HL-60/S4 treated with retinoic acid at 250 ng/mL for 4 days and 3 days (cell line): ENCODE measurements around the gene IL31RA.

Experiments used
- in situ Hi-C: fragments of 300-500 bp; cut with MboI; formaldehyde crosslinking; loops from 2 replicates; pipeline ENCODE4 v1.7.0; 2022; ENCODE audit warnings: low sequenced_read_pairs

IL31RA gene

GRCh38 chr5:55858104-55858503 lies 6.9 kb downstream of the IL31RA start:
- in situ Hi-C loops = no loop called here

DNA sequence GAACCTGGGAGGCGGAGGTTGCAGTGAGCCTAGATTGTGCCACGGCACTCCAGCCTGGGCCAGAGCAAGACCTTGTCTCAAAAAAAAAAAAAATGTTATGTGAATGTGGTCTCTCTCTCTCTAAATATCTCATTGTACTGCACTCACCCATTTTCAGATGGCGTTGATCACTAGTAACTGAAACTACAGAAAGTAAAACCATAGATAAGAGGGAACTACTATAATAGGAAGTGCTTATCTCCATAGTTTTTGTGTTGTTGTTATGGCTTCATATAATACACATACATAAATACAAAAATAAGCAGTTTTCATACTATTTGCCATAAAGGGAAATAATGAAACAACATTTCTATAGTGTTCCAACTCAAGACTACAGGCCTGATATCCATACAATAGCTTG lies 9.1 kb downstream of the IL31RA start:
- in situ Hi-C loops = no loop called here

DNA sequence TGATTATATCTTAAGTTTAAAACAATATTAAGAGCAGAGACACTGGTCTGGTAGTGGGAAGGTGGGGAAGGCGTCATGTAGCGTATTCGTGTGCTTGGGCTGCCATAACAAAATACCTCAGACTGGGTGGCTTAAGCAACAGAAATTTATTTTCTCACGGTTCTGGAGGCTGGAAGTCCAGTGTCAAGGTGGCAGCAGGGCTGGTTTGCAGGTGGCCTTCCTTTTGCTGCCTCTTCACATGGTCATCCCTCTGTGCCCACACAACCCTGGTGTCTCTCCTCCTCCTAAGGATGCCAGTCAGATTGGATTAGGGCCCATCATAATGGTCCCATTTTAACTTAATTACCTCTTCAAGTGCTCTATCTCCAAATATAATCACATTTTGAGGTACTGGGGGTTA lies 9.6 kb downstream of the IL31RA start:
- in situ Hi-C loops = no loop called here

DNA sequence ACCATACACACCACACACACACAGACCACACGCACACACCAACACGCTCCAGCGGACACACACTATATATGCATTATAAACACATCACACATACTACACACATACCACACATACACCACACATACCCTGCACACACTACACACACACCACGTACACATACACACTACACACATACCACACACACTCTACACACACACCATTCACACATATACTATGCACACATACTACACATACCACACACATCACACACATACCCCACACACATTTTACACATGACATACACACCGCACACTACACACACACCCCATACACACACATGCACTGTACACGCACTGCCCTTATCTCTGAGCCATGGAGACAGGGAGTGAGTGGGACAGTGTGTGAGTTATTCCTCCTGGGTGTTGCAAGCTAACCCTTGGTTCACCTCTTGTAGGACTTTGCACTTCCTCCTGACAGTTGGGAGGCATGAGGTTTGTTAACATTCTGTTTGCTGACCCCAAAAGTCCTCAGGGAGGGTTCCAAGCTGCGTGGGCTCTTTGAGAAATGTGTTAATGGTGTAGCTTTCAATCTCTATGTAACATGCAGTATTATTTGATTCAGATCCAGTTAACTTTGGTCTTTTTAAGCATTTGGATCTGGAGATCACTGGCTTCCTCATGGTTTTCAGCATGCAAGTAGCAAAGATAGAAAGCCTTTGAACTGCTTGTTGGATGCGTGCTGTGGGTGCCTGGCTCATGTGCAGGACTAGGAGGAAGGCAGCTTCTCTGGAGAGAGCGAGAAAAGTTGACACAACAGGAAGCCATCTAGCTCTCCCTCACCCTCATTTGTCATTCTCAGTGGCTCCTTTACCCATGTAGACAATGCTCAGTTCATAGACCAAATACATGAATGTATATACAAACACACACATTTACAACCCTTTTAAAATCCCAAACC lies 13.7 kb downstream of the IL31RA start:
- in situ Hi-C loops = no loop called here

GRCh38 chr5:55865831-55866230 lies 14.7 kb downstream of the IL31RA start:
- in situ Hi-C loops = no loop called here

- in situ Hi-C loops = no loop called here
Observed at GRCh38 chr5:55866485-55866884, 15.3 kb downstream of the IL31RA start.

- in situ Hi-C loops = no loop called here
Observed at GRCh38 chr5:55866934-55867333, 15.8 kb downstream of the IL31RA start.

GRCh38 chr5:55868846-55869245 lies 17.7 kb downstream of the IL31RA start:
- in situ Hi-C loops = no loop called here

DNA sequence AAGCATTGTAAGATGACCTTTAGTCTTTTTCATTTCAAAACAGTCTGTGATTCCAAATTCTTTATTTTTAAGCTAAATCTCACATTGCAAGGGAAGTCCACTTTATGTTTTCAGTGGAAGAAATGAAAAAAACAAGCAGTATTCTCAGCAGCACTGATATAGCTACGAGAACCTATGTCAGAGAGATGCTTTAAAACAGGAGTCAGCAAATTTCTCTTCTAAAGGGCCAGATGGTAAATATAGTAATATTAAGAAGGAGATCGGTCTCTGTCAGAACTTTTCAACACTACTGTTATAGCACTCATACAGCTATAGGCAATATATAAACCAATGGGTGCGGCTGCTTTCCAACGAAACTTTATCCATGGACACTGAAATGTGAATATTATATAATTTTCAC lies 18.7 kb downstream of the IL31RA start:
- in situ Hi-C loops = no loop called here

GRCh38 chr5:55873234-55873633 lies 22.1 kb downstream of the IL31RA start:
- in situ Hi-C loops = no loop called here

GRCh38 chr5:55877655-55878054 lies 26.5 kb downstream of the IL31RA start:
- in situ Hi-C loops = no loop called here

DNA sequence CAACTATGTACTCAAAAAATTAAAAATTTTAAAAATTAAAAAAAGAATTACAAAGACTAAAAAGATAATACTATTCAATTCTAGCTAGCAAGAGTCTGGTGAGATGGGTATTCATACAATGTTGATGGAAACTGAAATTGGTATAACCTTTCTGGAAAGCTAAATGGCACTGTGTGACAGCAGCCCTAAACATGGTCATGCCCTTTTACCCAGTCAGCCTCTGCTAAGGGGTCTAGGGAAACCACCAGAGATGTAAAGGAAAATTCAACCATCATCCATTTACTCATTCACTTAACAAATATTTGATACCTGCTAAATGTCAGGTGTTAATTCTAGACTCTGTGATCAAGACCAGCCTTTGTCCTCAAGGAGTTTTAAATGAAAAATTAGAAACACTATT lies 29.3 kb downstream of the IL31RA start:
- in situ Hi-C loops = no loop called here

GRCh38 chr5:55885359-55885758 lies 34.2 kb downstream of the IL31RA start:
- in situ Hi-C loops = no loop called here

- in situ Hi-C loops = no loop called here
Observed at GRCh38 chr5:55888205-55888604, 37.0 kb downstream of the IL31RA start.

- in situ Hi-C loops = no loop called here
Observed at GRCh38 chr5:55892479-55892878, 41.3 kb downstream of the IL31RA start.

- in situ Hi-C loops = no loop called here
Observed at GRCh38 chr5:55894135-55894534, 43.0 kb downstream of the IL31RA start.

DNA sequence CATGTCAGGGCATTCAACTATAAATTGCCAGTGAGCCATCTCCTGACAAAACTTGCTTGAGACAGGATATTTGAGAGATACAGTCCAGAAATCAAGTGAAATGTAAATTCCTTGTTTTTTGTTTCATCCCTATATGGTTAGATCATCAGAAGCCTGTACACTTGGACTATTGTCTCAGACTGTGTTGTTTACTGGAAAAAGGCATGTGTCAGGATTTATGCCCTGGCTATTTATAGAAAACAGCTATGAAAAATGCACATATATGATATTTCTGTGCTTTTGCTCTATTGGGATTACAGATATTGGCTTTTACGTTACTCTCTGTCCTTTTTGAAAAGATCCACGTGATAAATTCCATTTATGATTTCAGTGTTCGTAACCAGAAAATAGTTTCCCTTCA lies 44.2 kb downstream of the IL31RA start:
- in situ Hi-C loops = no loop called here

- in situ Hi-C loops = no loop called here
Observed at GRCh38 chr5:55896238-55896637, 45.1 kb downstream of the IL31RA start.

DNA sequence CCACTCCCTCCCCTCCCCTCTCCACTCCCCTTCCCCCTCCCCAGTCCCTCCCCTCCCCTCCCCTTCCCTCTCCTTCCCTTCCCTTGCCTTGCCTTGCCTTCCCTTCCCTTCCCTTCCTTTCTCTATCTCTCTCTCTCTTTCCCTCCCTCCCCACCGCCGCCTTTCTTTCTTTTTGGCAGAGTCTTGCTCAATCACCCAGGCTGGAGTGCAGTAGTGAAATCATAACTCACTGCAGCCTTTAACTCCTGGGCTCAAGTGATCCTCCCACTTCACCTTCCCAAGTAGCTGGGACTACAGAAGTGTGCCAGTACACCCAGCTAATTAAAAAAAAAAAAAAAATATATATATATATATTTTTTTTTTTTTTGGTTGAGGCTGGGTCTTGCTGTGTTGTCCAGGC lies 45.5 kb downstream of the IL31RA start:
- in situ Hi-C loops = no loop called here

DNA sequence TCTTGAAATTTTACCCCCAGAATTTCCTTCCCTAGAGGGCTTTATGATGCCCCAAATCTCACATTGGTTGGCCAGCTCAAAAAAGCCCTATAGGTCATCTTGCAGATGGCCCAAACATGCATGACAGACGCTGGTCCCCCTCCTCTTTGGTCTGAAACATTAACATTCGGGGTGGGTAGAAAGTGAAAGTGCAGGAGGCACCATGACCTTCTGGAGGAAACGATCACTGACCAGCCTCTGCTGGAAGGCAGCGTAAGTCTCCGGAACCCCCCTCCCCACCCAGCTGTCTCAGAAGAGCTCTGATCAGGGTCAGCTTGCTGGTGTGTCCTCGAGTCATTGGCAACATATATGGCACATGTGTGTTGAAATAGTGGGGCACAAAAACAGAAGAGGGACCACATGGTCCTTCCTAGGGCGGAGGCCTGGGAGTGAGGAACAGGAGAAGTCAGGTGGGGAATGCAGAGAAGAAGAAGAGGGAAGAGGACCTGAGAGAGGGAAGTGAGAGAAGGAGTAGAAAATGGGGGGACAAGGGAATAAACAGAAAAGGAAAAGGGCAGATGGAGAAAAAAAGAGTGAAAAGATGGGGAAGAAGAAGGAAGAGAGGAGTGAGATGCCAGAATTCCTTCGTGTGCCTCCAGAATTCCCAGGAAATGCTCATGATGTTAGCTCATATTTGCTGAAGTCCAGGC lies 46.2 kb downstream of the IL31RA start:
- in situ Hi-C loops = no loop called here

DNA sequence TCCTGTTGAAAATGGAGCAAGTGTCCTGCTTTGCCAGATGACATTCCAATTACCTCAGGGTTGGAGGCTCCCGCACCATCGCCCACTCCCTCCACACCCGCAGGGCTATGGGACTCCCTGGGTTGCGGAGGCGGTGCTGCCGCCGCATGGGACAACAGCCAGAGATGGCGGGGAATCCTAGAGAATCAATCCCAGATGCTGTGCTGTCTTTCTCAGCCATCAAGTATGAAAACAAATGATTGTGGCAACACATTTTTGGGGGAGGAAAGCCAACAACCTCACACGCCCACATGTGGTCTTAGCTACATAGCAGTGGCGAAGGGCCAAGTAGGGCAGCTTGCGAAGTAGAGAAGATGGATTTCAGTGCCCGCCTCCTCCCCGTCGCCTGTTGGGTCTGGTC lies 46.7 kb downstream of the IL31RA start:
- in situ Hi-C loops = no loop called here

- in situ Hi-C loops = no loop called here
Observed at GRCh38 chr5:55899344-55899743, 48.2 kb downstream of the IL31RA start.
